NCI-H2107 (cell line): ENCODE measurements around the gene ATG7.
"Not testable (repeated sequence)": the region's sequence is repeated elsewhere in the genome, so short reads cannot be mapped to it uniquely, and the experiment has no call there.

Experiments
- DNase-seq: peaks from one replicate; lab custom pipeline; 2025; lab: John Stamatoyannopoulos, UW

Gene ATG7

GRCh38 chr3:11569156-11569741, 297.1 kb downstream of the ATG7 start:
- no peak for DNase-seq

GRCh38 chr3:11570251-11570650, 298.1 kb downstream of the ATG7 start:
- no peak for DNase-seq

GRCh38 chr3:11570789-11571495, 298.7 kb downstream of the ATG7 start:
- no peak for DNase-seq

GRCh38 chr3:11572660-11573059, 300.5 kb downstream of the ATG7 start:
- DNase-seq: not testable (repeated sequence)

- no peak for DNase-seq
Observed at GRCh38 chr3:11574981-11575669, 302.9 kb downstream of the ATG7 start.

- DNase-seq: no peak
Observed at GRCh38 chr3:11575677-11576076, 303.5 kb downstream of the ATG7 start.

- DNase-seq: no peak
Observed at GRCh38 chr3:11576453-11576852, 304.3 kb downstream of the ATG7 start.

- no peak for DNase-seq
Observed at GRCh38 chr3:11578169-11578568, 306.0 kb downstream of the ATG7 start.

- DNase-seq: no peak
Observed at GRCh38 chr3:11580645-11581044, 308.4 kb downstream of the ATG7 start.

GRCh38 chr3:11581237-11582190, 309.3 kb downstream of the ATG7 start:
- DNase-seq: no peak

- no peak for DNase-seq
Observed at GRCh38 chr3:11582191-11582968, 310.2 kb downstream of the ATG7 start.

- DNase-seq: no peak
Observed at GRCh38 chr3:11583235-11583634, 311.0 kb downstream of the ATG7 start.

GRCh38 chr3:11583638-11584046, 311.4 kb downstream of the ATG7 start:
- DNase-seq: no peak

- DNase-seq: no peak
Observed at GRCh38 chr3:11584570-11584969, 312.4 kb downstream of the ATG7 start.

- no peak for DNase-seq
Observed at GRCh38 chr3:11587766-11588165, 315.6 kb downstream of the ATG7 start.

- no peak for DNase-seq
Observed at GRCh38 chr3:11588338-11588737, 316.1 kb downstream of the ATG7 start.

GRCh38 chr3:11588755-11589154, 316.6 kb downstream of the ATG7 start:
- DNase-seq: no peak

- DNase-seq: no peak
Observed at GRCh38 chr3:11589706-11590105, 317.5 kb downstream of the ATG7 start.

- no peak for DNase-seq
Observed at GRCh38 chr3:11591002-11591355, 318.8 kb downstream of the ATG7 start.

- DNase-seq: no peak
Observed at GRCh38 chr3:11591391-11592282, 319.4 kb downstream of the ATG7 start.
